Measurements from ENCODE around the gene AGAP1. TPM values are rescaled to one million over a fixed set of nuclear protein-coding genes. Genes with fewer than 3 reads are reported as not detected.

The AGAP1 gene
- total RNA-seq, 1 donor from 2014 or later: 18.3 TPM

DNA sequence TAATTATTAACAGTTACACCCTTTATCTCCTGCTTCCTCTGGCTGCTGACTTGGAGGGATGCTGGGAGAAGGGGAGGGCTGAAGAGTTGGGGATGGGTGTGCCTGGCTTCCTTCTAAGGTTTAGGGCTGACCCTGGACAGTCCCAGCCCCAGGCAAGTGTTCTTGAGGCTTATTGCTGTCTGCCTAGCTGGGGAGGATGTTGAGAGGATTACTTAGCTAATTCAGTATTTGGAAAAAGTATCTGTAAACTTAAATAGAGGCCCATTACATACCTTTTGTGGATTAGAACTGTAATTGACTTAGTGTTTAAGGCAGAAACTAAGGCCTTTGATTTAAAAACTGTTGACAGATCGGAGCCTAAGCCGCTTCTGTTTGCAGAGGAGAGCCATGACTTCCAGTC, 67.6 kb downstream of the AGAP1 start:
- Histone ChIP-seq H3K27ac (ENCODE audit: low read depth, low read length) (no peak overlapping the region), H3K36me3 (ENCODE audit: control insufficient read depth in 3 of 3, insufficient read depth in 3 of 3, low read length in 3 of 3) (no peaks in the 10 kb centered on the region), H3K9me3 (ENCODE audit: control insufficient read depth in 3 of 3, low read length in 3 of 3) (no peaks in the 10 kb centered on the region), H3K27me3 (ENCODE audit: control insufficient read depth in 3 of 3, insufficient read depth in 3 of 3, low read length in 3 of 3) (no peaks in the 10 kb centered on the region), H3K4me1 (ENCODE audit: control insufficient read depth in 3 of 3, insufficient read depth in 3 of 3, low read length in 3 of 3) (peaks cover 17 to 31% (median 27%) of the 10 kb centered on the region in 3 donors), H3K4me3 (ENCODE audit: low read length in 3 of 3) (no peak overlapping the region), H3K9ac (ENCODE audit: low read depth in 1 of 3, low read length in 3 of 3) (no peak overlapping the region)

GRCh38 chr2:235562065-235562747, 68.4 kb downstream of the AGAP1 start:
- Histone ChIP-seq H3K4me1 (ENCODE audit: control insufficient read depth in 3 of 3, insufficient read depth in 3 of 3, low read length in 3 of 3) (peaks cover 20 to 35% (median 34%) of the 10 kb centered on the region in 3 donors), H3K27me3 (ENCODE audit: control insufficient read depth in 3 of 3, insufficient read depth in 3 of 3, low read length in 3 of 3) (no peaks in the 10 kb centered on the region), H3K9ac (ENCODE audit: low read depth in 1 of 3, low read length in 3 of 3) (no peak overlapping the region), H3K9me3 (ENCODE audit: control insufficient read depth in 3 of 3, low read length in 3 of 3) (no peaks in the 10 kb centered on the region), H3K36me3 (ENCODE audit: control insufficient read depth in 3 of 3, insufficient read depth in 3 of 3, low read length in 3 of 3) (no peaks in the 10 kb centered on the region), H3K4me3 (ENCODE audit: low read length in 3 of 3) (no peak overlapping the region), H3K27ac (ENCODE audit: low read depth, low read length) (no peak overlapping the region)

DNA sequence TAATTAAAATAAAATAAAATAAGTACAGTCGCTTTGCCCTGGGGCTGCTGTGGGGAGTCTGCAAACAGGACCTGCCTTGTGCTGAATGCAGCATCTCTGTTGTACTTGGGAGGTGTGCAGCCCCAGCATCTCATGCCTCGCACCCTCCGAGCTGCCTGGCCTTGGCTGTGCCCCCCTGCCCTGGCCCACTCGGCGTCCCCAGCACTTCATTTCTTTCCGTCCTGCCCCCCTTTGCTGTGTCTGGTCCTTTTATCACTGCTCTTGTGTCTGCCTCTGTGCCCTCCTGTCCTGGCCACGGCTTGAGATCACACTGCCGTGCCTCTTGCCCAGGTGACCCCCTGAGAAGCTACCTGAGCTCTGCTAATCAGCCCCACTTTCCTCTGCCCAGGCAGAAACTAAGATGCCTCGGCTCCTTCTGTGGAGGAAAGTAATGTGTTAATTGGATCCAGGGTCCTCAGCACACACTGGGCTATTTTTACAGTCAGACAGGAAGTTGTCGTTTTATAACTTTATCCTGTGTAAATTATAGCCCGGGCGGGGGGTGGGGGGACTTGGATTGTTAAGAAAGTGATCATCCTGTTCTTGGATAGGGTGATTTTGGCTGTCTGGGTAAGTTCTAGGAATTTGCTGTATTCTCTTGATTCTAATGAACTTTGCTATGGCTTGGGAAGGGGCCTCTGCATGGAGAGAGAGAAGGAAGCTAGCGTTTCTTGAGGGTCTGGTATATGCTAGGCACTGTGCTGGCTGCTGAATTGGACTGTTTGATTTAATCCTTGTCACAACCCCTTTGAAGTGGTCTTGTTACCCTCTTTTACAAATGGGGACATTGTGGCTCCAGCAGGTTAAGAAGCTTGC, 69.4 kb downstream of the AGAP1 start:
- Histone ChIP-seq H3K27ac (ENCODE audit: low read depth, low read length) (no peak overlapping the region), H3K4me1 (ENCODE audit: control insufficient read depth in 3 of 3, insufficient read depth in 3 of 3, low read length in 3 of 3) (peaks cover 22 to 31% (median 28%) of the 10 kb centered on the region in 3 donors), H3K27me3 (ENCODE audit: control insufficient read depth in 3 of 3, insufficient read depth in 3 of 3, low read length in 3 of 3) (no peaks in the 10 kb centered on the region), H3K36me3 (ENCODE audit: control insufficient read depth in 3 of 3, insufficient read depth in 3 of 3, low read length in 3 of 3) (peaks cover 0 to under 1% (median 0%) of the 10 kb centered on the region in 3 donors), H3K9me3 (ENCODE audit: control insufficient read depth in 3 of 3, low read length in 3 of 3) (no peaks in the 10 kb centered on the region), H3K4me3 (ENCODE audit: low read length in 3 of 3) (no peak overlapping the region), H3K9ac (ENCODE audit: low read depth in 1 of 3, low read length in 3 of 3) (peak overlapping the region in 1 of 3 donors; percentile 14)

- Histone ChIP-seq H3K4me3 (ENCODE audit: low read length in 3 of 3) (no peak overlapping the region), H3K4me1 (ENCODE audit: control insufficient read depth in 3 of 3, insufficient read depth in 3 of 3, low read length in 3 of 3) (peaks cover 22 to 31% (median 28%) of the 10 kb centered on the region in 3 donors), H3K9ac (ENCODE audit: low read depth in 1 of 3, low read length in 3 of 3) (peak overlapping the region in 2 of 3 donors; percentile 14 to 57), H3K9me3 (ENCODE audit: control insufficient read depth in 3 of 3, low read length in 3 of 3) (no peaks in the 10 kb centered on the region), H3K27me3 (ENCODE audit: control insufficient read depth in 3 of 3, insufficient read depth in 3 of 3, low read length in 3 of 3) (no peaks in the 10 kb centered on the region), H3K36me3 (ENCODE audit: control insufficient read depth in 3 of 3, insufficient read depth in 3 of 3, low read length in 3 of 3) (peaks cover 0 to 2% (median 0%) of the 10 kb centered on the region in 3 donors), H3K27ac (ENCODE audit: low read depth, low read length) (no peak overlapping the region)
These were observed 70.2 kb downstream of the AGAP1 start for GRCh38 chr2:235564066-235564465.

DNA sequence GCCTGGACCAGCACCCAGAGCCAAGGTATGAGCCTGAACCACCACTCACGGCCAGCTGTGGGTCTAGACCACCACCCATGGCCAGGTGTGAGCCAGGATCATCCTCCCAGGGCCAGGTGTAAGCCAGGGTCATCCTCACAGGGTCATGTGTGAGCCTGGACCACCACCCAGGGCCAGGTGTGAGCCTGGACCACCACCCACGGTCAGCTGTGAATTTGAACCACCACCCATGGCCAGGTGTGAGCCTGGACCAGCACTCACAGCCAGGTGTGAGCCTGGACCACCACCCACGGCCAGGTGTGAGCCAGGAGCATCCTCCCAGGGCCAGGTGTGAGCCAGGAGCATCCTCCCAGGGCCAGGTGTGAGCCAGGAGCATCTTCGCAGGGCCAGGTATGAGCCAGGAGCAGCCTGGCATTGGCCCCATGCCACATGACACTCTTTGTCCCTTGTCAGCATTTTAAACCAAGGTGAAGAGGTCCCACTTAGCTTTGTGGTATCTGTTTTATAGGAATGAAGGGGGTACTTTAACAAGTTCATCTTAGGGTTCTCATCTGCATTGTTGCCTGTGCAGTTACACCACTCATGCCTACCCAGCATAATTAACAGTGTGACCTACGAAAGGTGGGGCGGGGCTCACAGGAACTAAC, 71.2 kb downstream of the AGAP1 start:
- no peak overlapping the region for H3K9ac ChIP-seq (ENCODE audit: low read depth in 1 of 3, low read length in 3 of 3)
- no peak overlapping the region for H3K4me3 ChIP-seq (ENCODE audit: low read length in 3 of 3)
- H3K27ac ChIP-seq (ENCODE audit: low read depth, low read length): no peak overlapping the region
- H3K4me1 ChIP-seq (ENCODE audit: control insufficient read depth in 3 of 3, insufficient read depth in 3 of 3, low read length in 3 of 3): peaks cover 22 to 31% (median 28%) of the 10 kb centered on the region in 3 donors
- no peaks in the 10 kb centered on the region for H3K9me3 ChIP-seq (ENCODE audit: control insufficient read depth in 3 of 3, low read length in 3 of 3)
- peaks cover 0 to 2% (median 0%) of the 10 kb centered on the region in 3 donors for H3K36me3 ChIP-seq (ENCODE audit: control insufficient read depth in 3 of 3, insufficient read depth in 3 of 3, low read length in 3 of 3)
- H3K27me3 ChIP-seq (ENCODE audit: control insufficient read depth in 3 of 3, insufficient read depth in 3 of 3, low read length in 3 of 3): no peaks in the 10 kb centered on the region

- Histone ChIP-seq H3K9ac (ENCODE audit: low read depth in 1 of 3, low read length in 3 of 3) (no peak overlapping the region), H3K36me3 (ENCODE audit: control insufficient read depth in 3 of 3, insufficient read depth in 3 of 3, low read length in 3 of 3) (peaks cover 0 to 2% (median 0%) of the 10 kb centered on the region in 3 donors), H3K4me1 (ENCODE audit: control insufficient read depth in 3 of 3, insufficient read depth in 3 of 3, low read length in 3 of 3) (peaks cover 22 to 31% (median 22%) of the 10 kb centered on the region in 3 donors), H3K27ac (ENCODE audit: low read depth, low read length) (no peak overlapping the region), H3K9me3 (ENCODE audit: control insufficient read depth in 3 of 3, low read length in 3 of 3) (no peaks in the 10 kb centered on the region), H3K27me3 (ENCODE audit: control insufficient read depth in 3 of 3, insufficient read depth in 3 of 3, low read length in 3 of 3) (no peaks in the 10 kb centered on the region), H3K4me3 (ENCODE audit: low read length in 3 of 3) (no peak overlapping the region)
These were observed 72.6 kb downstream of the AGAP1 start for GRCh38 chr2:235566415-235566814.

DNA sequence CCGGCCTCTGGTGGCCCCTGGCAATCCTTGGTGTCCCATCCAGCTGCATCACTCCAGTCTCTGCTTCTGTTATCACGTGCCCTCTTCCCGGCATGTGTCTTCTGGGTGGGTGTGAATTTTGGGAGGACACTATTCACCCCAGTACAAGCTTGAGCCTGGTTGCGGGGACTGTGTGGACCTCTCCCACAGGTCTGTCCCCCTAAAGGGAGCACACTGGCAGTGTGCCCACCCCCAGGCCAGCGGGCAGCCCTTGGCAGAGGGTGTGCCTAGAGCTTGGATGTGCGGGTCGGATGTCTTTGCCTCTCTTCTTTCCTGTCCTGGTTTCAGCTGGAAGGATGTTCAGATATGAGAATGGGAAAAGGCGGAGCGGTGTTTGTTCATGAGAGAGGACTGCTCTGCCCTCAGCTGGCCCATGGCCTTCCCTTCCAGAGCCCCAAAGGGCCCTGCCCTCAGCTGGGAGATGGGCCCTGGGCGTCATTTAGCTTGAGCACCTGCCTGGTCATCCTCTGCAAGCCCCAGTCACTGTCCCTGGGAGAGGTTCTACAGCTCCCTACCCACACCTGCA, 73.2 kb downstream of the AGAP1 start:
- peaks cover 22 to 31% (median 22%) of the 10 kb centered on the region in 3 donors for H3K4me1 ChIP-seq (ENCODE audit: control insufficient read depth in 3 of 3, insufficient read depth in 3 of 3, low read length in 3 of 3)
- H3K9ac ChIP-seq (ENCODE audit: low read depth in 1 of 3, low read length in 3 of 3): no peak overlapping the region
- H3K36me3 ChIP-seq (ENCODE audit: control insufficient read depth in 3 of 3, insufficient read depth in 3 of 3, low read length in 3 of 3): peaks cover 0 to 2% (median 0%) of the 10 kb centered on the region in 3 donors
- H3K27ac ChIP-seq (ENCODE audit: low read depth, low read length): no peak overlapping the region
- no peak overlapping the region for H3K4me3 ChIP-seq (ENCODE audit: low read length in 3 of 3)
- H3K9me3 ChIP-seq (ENCODE audit: control insufficient read depth in 3 of 3, low read length in 3 of 3): no peaks in the 10 kb centered on the region
- H3K27me3 ChIP-seq (ENCODE audit: control insufficient read depth in 3 of 3, insufficient read depth in 3 of 3, low read length in 3 of 3): no peaks in the 10 kb centered on the region

DNA sequence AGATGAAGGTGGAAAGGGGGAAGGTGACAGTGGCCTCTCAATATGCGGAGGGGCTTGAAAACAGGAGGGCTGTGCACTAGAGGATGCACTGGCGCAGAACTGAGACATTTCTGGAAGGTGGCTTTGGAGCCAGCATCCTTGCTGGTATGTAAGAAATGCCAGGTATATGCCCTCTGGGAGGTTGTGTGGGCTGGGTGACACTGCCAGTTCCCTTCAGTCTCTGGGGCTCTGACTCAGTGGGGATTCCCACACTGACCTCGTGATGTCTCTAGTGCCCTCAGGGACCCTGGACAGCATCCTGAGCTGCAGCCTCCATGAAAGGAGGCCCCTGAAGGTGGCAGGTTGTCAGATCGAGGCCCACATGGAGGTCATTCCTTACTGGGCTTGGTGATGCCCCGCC, 74.0 kb downstream of the AGAP1 start:
- H3K9me3 ChIP-seq (ENCODE audit: control insufficient read depth in 3 of 3, low read length in 3 of 3): no peaks in the 10 kb centered on the region
- H3K36me3 ChIP-seq (ENCODE audit: control insufficient read depth in 3 of 3, insufficient read depth in 3 of 3, low read length in 3 of 3): peaks cover 0 to 2% (median 0%) of the 10 kb centered on the region in 3 donors
- H3K27me3 ChIP-seq (ENCODE audit: control insufficient read depth in 3 of 3, insufficient read depth in 3 of 3, low read length in 3 of 3): no peaks in the 10 kb centered on the region
- no peak overlapping the region for H3K4me3 ChIP-seq (ENCODE audit: low read length in 3 of 3)
- peaks cover 20 to 31% (median 22%) of the 10 kb centered on the region in 3 donors for H3K4me1 ChIP-seq (ENCODE audit: control insufficient read depth in 3 of 3, insufficient read depth in 3 of 3, low read length in 3 of 3)
- no peak overlapping the region for H3K9ac ChIP-seq (ENCODE audit: low read depth in 1 of 3, low read length in 3 of 3)
- H3K27ac ChIP-seq (ENCODE audit: low read depth, low read length): no peak overlapping the region

DNA sequence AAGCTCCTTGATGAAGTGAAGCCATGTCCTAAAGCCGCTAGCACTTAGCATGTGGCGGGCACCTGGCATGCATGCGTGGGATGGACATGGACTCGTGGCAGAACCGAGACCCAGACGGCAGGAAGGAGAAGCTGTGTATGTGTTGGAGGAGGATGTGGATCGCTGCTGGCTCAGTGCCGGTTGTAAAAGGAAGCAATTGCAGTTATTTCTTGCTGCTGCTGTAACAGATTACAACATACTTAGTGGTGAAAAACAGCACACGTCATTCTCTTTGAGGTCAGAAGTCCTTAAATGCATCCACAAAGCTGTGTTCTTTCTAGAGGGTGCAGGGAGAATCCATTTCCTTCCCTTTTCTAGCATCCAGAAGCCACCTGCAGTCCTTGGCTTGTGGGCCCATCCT, 74.6 kb downstream of the AGAP1 start:
- Histone ChIP-seq H3K36me3 (ENCODE audit: control insufficient read depth in 3 of 3, insufficient read depth in 3 of 3, low read length in 3 of 3) (peaks cover 0 to 2% (median 0%) of the 10 kb centered on the region in 3 donors), H3K9ac (ENCODE audit: low read depth in 1 of 3, low read length in 3 of 3) (no peak overlapping the region)

More for the DNA sequence above, 74.6 kb downstream of the AGAP1 start:
- Histone ChIP-seq H3K4me1 (ENCODE audit: control insufficient read depth in 3 of 3, insufficient read depth in 3 of 3, low read length in 3 of 3) (peaks cover 16 to 26% (median 18%) of the 10 kb centered on the region in 3 donors), H3K4me3 (ENCODE audit: low read length in 3 of 3) (no peak overlapping the region), H3K9me3 (ENCODE audit: control insufficient read depth in 3 of 3, low read length in 3 of 3) (no peaks in the 10 kb centered on the region), H3K27ac (ENCODE audit: low read depth, low read length) (no peak overlapping the region), H3K27me3 (ENCODE audit: control insufficient read depth in 3 of 3, insufficient read depth in 3 of 3, low read length in 3 of 3) (no peaks in the 10 kb centered on the region)

All from skeletal muscle tissue (tissue), 4 donors.